Activated CD4-positive, alpha-beta T cell treated with anti-CD3 and anti-CD28 coated beads, Interleukin-2, amount 50 U/mL, for 4 hours (primary cell): Measurements from ENCODE around the gene PSG7.
"Not testable (repeated sequence)": the region's sequence is repeated elsewhere in the genome, so short reads cannot be mapped to it uniquely, and the experiment has no call there.

Experiments
- DNase-seq, 2 experiments: peaks; one replicate each; pipeline ENCODE4 v3.0.0-alpha.2; 2020

PSG7 gene

GRCh38 chr19:42937107-42937506 is at the start of gene PSG7:
Gene PSG7 (minus strand): TSS chr19:42937207. CDS start chr19:42937076, 131 bp downstream.
- not testable (repeated sequence) for DNase-seq

GRCh38 chr19:42985588-42985987 is 48.6 kb upstream of the PSG7 start:
- no peak for DNase-seq

- not testable (repeated sequence) for DNase-seq
Measured at GRCh38 chr19:42982111-42982510, 45.1 kb upstream of the PSG7 start.

GRCh38 chr19:42971451-42971850 is 34.4 kb upstream of the PSG7 start:
- DNase-seq, result not testable (repeated sequence)

GRCh38 chr19:42965176-42965575 is 28.2 kb upstream of the PSG7 start:
- no peak for DNase-seq

GRCh38 chr19:42961119-42961518 is 24.1 kb upstream of the PSG7 start:
- no peak for DNase-seq

GRCh38 chr19:42952126-42952525 is 15.1 kb upstream of the PSG7 start:
- DNase-seq, result not testable (repeated sequence)

- DNase-seq, result not testable (repeated sequence)
Measured at GRCh38 chr19:42951476-42951875, 14.5 kb upstream of the PSG7 start.

- no peak for DNase-seq
Measured at GRCh38 chr19:42942187-42942789, 5.3 kb upstream of the PSG7 start.

- not testable (repeated sequence) for DNase-seq
Measured at GRCh38 chr19:42934726-42935125, 2.3 kb downstream of the PSG7 start.

GRCh38 chr19:42934183-42934582 is 2.8 kb downstream of the PSG7 start:
- DNase-seq, result not testable (repeated sequence)

- DNase-seq, result not testable (repeated sequence)
Measured at GRCh38 chr19:42933412-42933811, 3.6 kb downstream of the PSG7 start.

GRCh38 chr19:42932485-42933101 is 4.4 kb downstream of the PSG7 start:
- DNase-seq, result not testable (repeated sequence)

GRCh38 chr19:42930214-42930613 is 6.8 kb downstream of the PSG7 start:
- DNase-seq, result peak in 1 of 2 experiments; percentile 5

GRCh38 chr19:42928896-42929295 is 8.1 kb downstream of the PSG7 start:
- DNase-seq, result no peak

- no peak for DNase-seq
Measured at GRCh38 chr19:42926781-42927180, 10.2 kb downstream of the PSG7 start.

- DNase-seq, result not testable (repeated sequence)
Measured at GRCh38 chr19:42923106-42923505, 13.9 kb downstream of the PSG7 start.

- not testable (repeated sequence) for DNase-seq
Measured at GRCh38 chr19:42920971-42921370, 16.0 kb downstream of the PSG7 start.

GRCh38 chr19:42919757-42920079 is 17.3 kb downstream of the PSG7 start:
- DNase-seq, result no peak

- DNase-seq, result not testable (repeated sequence)
Measured at GRCh38 chr19:42919070-42919756, 17.8 kb downstream of the PSG7 start.

GRCh38 chr19:42918377-42919069 is 18.5 kb downstream of the PSG7 start:
- DNase-seq, result not testable (repeated sequence)

- not testable (repeated sequence) for DNase-seq
Measured at GRCh38 chr19:42917634-42918033, 19.4 kb downstream of the PSG7 start, which contains the start of gene PSG6. Gene PSG6 (minus strand): TSS chr19:42917894. CDS start chr19:42917792, 102 bp downstream.

- not testable (repeated sequence) for DNase-seq
Measured at GRCh38 chr19:42916931-42917330, 20.1 kb downstream of the PSG7 start.
